IMR-90 (cell line): Measurements from ENCODE around the gene VPS41. TPM values are rescaled to one million over a fixed set of nuclear protein-coding genes. Genes with fewer than 3 reads are reported as not detected.

Experiments used
- ATAC-seq: fragments of 200-7000 bp; cut with Tn5 transposase; 2 replicates; pipeline ENCODE4 v1.9.1; 2020; ENCODE audit warnings: low read depth, mild to moderate bottlenecking, moderate library complexity
- BruUV-seq: library from RNA; stranded (reverse); fragments of 400-500 nt; replicated peaks from 2 replicates; lab custom pipeline; 2021; lab: Mats Ljungman, UMichigan
- CTCF ChIA-PET: fragments of 300-600 bp; formaldehyde crosslinking; extraction: SDS; loops from one replicate; lab custom pipeline; 2021; ENCODE audit warnings: antibody characterized with exemption; lab: Yijun Ruan, JAX
- POLR2A ChIA-PET: fragments of 300-600 bp; sonication (Branson Sonifier 250); formaldehyde crosslinking; loops from one replicate; lab custom pipeline; 2022; ENCODE audit warnings: antibody characterized with exemption; ENCODE audit not compliant: unreplicated experiment; lab: Charles Lee
- DNase-seq: peaks from one replicate; pipeline ENCODE4 v3.0.0; 2013
- H2AFZ ChIP-seq: replicated peaks from 2 replicates; pipeline ENCODE3; 2013; ENCODE audit warnings: low read length, mild to moderate bottlenecking; ENCODE audit not compliant: poor library complexity
- H2AK5ac ChIP-seq: 2 replicates; pipeline ENCODE4 v1.6.1; 2013; ENCODE audit warnings: low read depth, low read length, inconsistent platforms
- H2AK9ac ChIP-seq: replicated peaks from 2 replicates; pipeline ENCODE3; 2013; ENCODE audit warnings: mild to moderate bottlenecking, low read depth, low read length, moderate library complexity; ENCODE audit not compliant: poor library complexity
- H2BK120ac ChIP-seq: 2 replicates; pipeline ENCODE4 v1.6.1; 2013; ENCODE audit warnings: low read depth, low read length, inconsistent platforms
- H2BK15ac ChIP-seq: 3 replicates; pipeline ENCODE4 v1.6.1; 2013; ENCODE audit warnings: low read depth, low read length, inconsistent platforms
- H2BK20ac ChIP-seq: 2 replicates; pipeline ENCODE4 v1.6.1; 2013; ENCODE audit warnings: low read depth, mild to moderate bottlenecking, inconsistent platforms, low read length, moderate library complexity
- H2BK5ac ChIP-seq: 2 replicates; pipeline ENCODE4 v1.6.1; 2013; ENCODE audit warnings: mild to moderate bottlenecking, low read depth, low read length, inconsistent platforms; ENCODE audit not compliant: poor library complexity, severe bottlenecking
- H3K14ac ChIP-seq: replicated peaks from 2 replicates; pipeline ENCODE4 v1.6.1; 2013; ENCODE audit warnings: low read depth, low read length, inconsistent platforms
- H3K18ac ChIP-seq: 2 replicates; pipeline ENCODE4 v1.6.1; 2013; ENCODE audit warnings: low read depth, low read length, control low read depth
- H3K23ac ChIP-seq: 2 replicates; pipeline ENCODE4 v1.6.1; 2013; ENCODE audit warnings: low read depth, low read length, inconsistent platforms
- H3K27ac ChIP-seq: 2 replicates; pipeline ENCODE4 v1.5.1; 2013; ENCODE audit warnings: mild to moderate bottlenecking, control low read depth, low read length; ENCODE audit not compliant: insufficient read depth
- H3K27me3 ChIP-seq: 2 replicates; pipeline ENCODE4 v1.6.1; 2013; ENCODE audit warnings: low read length; ENCODE audit not compliant: control insufficient read depth, insufficient read depth
- H3K36me3 ChIP-seq: 2 replicates; pipeline ENCODE4 v1.6.1; 2013; ENCODE audit warnings: low read length, mixed read lengths; ENCODE audit not compliant: control insufficient read depth, insufficient read depth
- H3K4ac ChIP-seq: 2 replicates; pipeline ENCODE4 v1.6.1; 2013; ENCODE audit warnings: low read depth, low read length, inconsistent platforms
- H3K4me1 ChIP-seq: 2 replicates; pipeline ENCODE4 v1.6.1; 2013; ENCODE audit warnings: low read length, mixed read lengths; ENCODE audit not compliant: control insufficient read depth, insufficient read depth
- H3K4me2 ChIP-seq: 2 replicates; pipeline ENCODE4 v1.6.1; 2013; ENCODE audit warnings: low read depth, mild to moderate bottlenecking, control low read depth, low read length, moderate library complexity
- H3K4me3 ChIP-seq: 2 replicates; pipeline ENCODE4 v1.5.1; 2013; ENCODE audit warnings: low read depth, mild to moderate bottlenecking, control low read depth, low read length, moderate library complexity; ENCODE audit not compliant: insufficient read depth
- H3K56ac ChIP-seq: 2 replicates; pipeline ENCODE4 v1.6.1; 2013; ENCODE audit warnings: low read length, inconsistent platforms; ENCODE audit not compliant: insufficient read depth; ENCODE audit errors: extremely low read depth
- H3K79me1 ChIP-seq, 2 experiments: 2 replicates each; pipeline ENCODE4 v1.6.1; 2013; ENCODE audit warnings: low read length in 2 of 2, inconsistent platforms in 1 of 2, low read depth in 1 of 2
- H3K9ac ChIP-seq: 2 replicates; pipeline ENCODE4 v1.6.1; 2013; ENCODE audit warnings: low read depth, low read length, control low read depth
- H3K9me1 ChIP-seq: 2 replicates; pipeline ENCODE4 v1.6.1; 2013; ENCODE audit warnings: low read length, inconsistent platforms; ENCODE audit not compliant: insufficient read depth
- H3K9me3 ChIP-seq: 2 replicates; pipeline ENCODE4 v1.6.1; 2013; ENCODE audit warnings: low read length; ENCODE audit not compliant: control insufficient read depth, insufficient read depth
- H4K20me1 ChIP-seq: 2 replicates; pipeline ENCODE4 v1.6.1; 2013; ENCODE audit warnings: low read length, inconsistent platforms; ENCODE audit not compliant: insufficient read depth
- H4K5ac ChIP-seq: 2 replicates; pipeline ENCODE4 v1.6.1; 2013; ENCODE audit warnings: mild to moderate bottlenecking, low read depth, low read length, control low read depth
- H4K8ac ChIP-seq, 2 experiments: 2 replicates each; pipeline ENCODE4 v1.6.1; 2013; ENCODE audit warnings: low read depth in 2 of 2, low read length in 2 of 2, control low read depth in 1 of 2, inconsistent platforms in 1 of 2
- H4K91ac ChIP-seq: 2 replicates; pipeline ENCODE4 v1.6.1; 2013; ENCODE audit warnings: low read depth, low read length, inconsistent platforms; ENCODE audit not compliant: insufficient read depth
- MAZ ChIP-seq: IDR thresholded peaks from 2 replicates; pipeline ENCODE4 v1.6.1; 2012; ENCODE audit warnings: low read depth, mild to moderate bottlenecking, low read length, improper control_type of control experiment, moderate library complexity, borderline replicate concordance
- RCOR1 ChIP-seq: IDR thresholded peaks from 2 replicates; pipeline ENCODE4 v1.6.1; 2012; ENCODE audit warnings: mild to moderate bottlenecking, low read length, improper control_type of control experiment; ENCODE audit not compliant: insufficient replicate concordance
- WGBS, 2 experiments: methylation state at CpG; one replicate each; pipeline versions ENCODE4 v1.1.5 to v1.1.7; 2013; ENCODE audit warnings: missing lambda C conversion rate in 2 of 2; ENCODE audit not compliant: insufficient read length in 1 of 2; ENCODE audit errors: extremely low coverage in 2 of 2; 5-methylcytosine and 5-hydroxymethylcytosine counted together
- dilution Hi-C: fragments of 300-500 bp; cut with HindIII; formaldehyde crosslinking; loops from one replicate; pipeline ENCODE4 v1.14.3; 2018; ENCODE audit warnings: low sequenced_read_pairs; ENCODE audit not compliant: unreplicated experiment
- in situ Hi-C: fragments of 300-500 bp; cut with MboI; formaldehyde crosslinking; loops from 3 replicates; pipeline ENCODE4 v1.14.3; 2019; ENCODE audit warnings: low sequenced_read_pairs, inconsistent platforms, mixed read lengths
- intact Hi-C: fragments of 100-400 bp; cut with micrococcal nuclease; formaldehyde crosslinking; loops from 2 replicates; pipeline ENCODE4 v1.10.0; 2022
- polyA plus RNA-seq, 3 experiments: library from polyadenylated mRNA; depleted of rRNA; stranded (reverse); fragments of >200 nt; gene quantifications; 2 replicates each; pipeline ENCODE4 v1.2.3, GENCODE V29; 2012; ENCODE audit warnings: low replicate concordance in 1 of 3
- total RNA-seq: library from RNA; depleted of rRNA; stranded (reverse); fragments of >200 nt; gene quantifications from 2 replicates; pipeline ENCODE4 v1.2.3, GENCODE V29; 2012
- TF ChIP-seq, protein P1 (sequence below): conservative IDR thresholded peaks from 2 replicates; pipeline ENCODE4 v1.5.1; 2012; ENCODE audit warnings: mild to moderate bottlenecking, low read depth, low read length, improper control_type of control experiment
- TF ChIP-seq, protein P2 (sequence below): fragments of 150-350 bp; IDR thresholded peaks from 2 replicates; pipeline ENCODE4 v1.6.1; 2017; ENCODE audit warnings: mild to moderate bottlenecking, antibody characterized with exemption, low read length, low read depth
- TF ChIP-seq, protein P3 (sequence below): fragments of 150-350 bp; IDR thresholded peaks from 2 replicates; pipeline ENCODE4 v1.6.1; 2016; ENCODE audit warnings: low read depth, mild to moderate bottlenecking, low read length, moderate library complexity, borderline replicate concordance

Gene VPS41
- total and polyA plus RNA-seq, 2 of the 4 experiments (the other 2 are of a cell fraction) = 16.0 to 28.0 TPM

DNA sequence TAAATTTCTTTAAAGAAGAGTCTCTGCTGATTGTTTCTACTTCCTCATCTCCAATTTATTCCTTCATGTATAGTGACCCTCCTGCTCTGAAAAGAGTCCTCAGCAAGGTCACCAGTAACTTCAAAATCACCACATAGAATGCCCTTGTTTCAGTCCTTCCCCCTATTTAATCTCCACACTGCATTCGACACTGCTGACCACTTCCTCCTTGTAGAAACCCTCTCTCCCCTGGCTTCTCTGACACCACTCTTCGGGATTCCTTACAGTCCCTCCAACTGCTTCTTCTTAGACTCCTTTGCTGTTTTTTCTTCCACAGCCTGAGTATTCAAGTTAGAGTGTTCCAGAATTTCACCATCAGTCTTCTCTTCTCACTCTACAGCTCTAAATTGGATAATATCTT is 89.5 kb downstream of the VPS41 start:
- Histone ChIP-seq H4K5ac (no peak overlapping the region), H3K9me3 (peaks cover 2% of the 10 kb centered on the region; the same call in 1 of the 2 replicates), H3K56ac (no peak overlapping the region), H3K9ac (no peak overlapping the region), H2BK20ac (no peak overlapping the region), H4K91ac (no peak overlapping the region), H4K20me1 (no peaks in the 10 kb centered on the region), H3K23ac (no peak overlapping the region), H4K8ac (no peak overlapping the region), H3K4ac (no peak overlapping the region), H2AK9ac (no peak overlapping the region), H2BK15ac (no peak overlapping the region), H2BK5ac (no peak overlapping the region), H2BK120ac (no peak overlapping the region), H3K9me1 (no peaks in the 10 kb centered on the region), H3K4me2 (no peak overlapping the region), H3K4me1 (no peaks in the 10 kb centered on the region), H3K14ac (no peak overlapping the region), H3K18ac (no peak overlapping the region), H3K27ac (no peak overlapping the region), H3K79me1 (no peaks in the 10 kb centered on the region), H3K4me3 (no peak overlapping the region), H2AK5ac (no peak overlapping the region), H2AFZ (no peak overlapping the region), H3K36me3 (0 out of 2 replicates have a peak, but pooled peaks cover 1% of the 10 kb centered on the region), H3K27me3 (no peaks in the 10 kb centered on the region)
- ATAC-seq = no peak
- dilution Hi-C loops (no loop called here), intact Hi-C loops (no loop called here), in situ Hi-C loops (no loop called here)
- POLR2A ChIA-PET = no interaction called here
- no peak for DNase-seq
- no TSS peak for BruUV-seq
- 71% methylated on average over 1 of the region's 2 CpGs; no CpG with 5 or more reads in 1 of the 2 experiments for WGBS, 2 experiments
- CTCF ChIA-PET = no interaction called here
- TF ChIP-seq MAZ (no peak), RCOR1 (no peak)
- TF ChIP-seq, protein P1, sequence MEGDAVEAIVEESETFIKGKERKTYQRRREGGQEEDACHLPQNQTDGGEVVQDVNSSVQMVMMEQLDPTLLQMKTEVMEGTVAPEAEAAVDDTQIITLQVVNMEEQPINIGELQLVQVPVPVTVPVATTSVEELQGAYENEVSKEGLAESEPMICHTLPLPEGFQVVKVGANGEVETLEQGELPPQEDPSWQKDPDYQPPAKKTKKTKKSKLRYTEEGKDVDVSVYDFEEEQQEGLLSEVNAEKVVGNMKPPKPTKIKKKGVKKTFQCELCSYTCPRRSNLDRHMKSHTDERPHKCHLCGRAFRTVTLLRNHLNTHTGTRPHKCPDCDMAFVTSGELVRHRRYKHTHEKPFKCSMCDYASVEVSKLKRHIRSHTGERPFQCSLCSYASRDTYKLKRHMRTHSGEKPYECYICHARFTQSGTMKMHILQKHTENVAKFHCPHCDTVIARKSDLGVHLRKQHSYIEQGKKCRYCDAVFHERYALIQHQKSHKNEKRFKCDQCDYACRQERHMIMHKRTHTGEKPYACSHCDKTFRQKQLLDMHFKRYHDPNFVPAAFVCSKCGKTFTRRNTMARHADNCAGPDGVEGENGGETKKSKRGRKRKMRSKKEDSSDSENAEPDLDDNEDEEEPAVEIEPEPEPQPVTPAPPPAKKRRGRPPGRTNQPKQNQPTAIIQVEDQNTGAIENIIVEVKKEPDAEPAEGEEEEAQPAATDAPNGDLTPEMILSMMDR = no peak
- TF ChIP-seq, protein P2, sequence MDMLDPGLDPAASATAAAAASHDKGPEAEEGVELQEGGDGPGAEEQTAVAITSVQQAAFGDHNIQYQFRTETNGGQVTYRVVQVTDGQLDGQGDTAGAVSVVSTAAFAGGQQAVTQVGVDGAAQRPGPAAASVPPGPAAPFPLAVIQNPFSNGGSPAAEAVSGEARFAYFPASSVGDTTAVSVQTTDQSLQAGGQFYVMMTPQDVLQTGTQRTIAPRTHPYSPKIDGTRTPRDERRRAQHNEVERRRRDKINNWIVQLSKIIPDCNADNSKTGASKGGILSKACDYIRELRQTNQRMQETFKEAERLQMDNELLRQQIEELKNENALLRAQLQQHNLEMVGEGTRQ = no peak
- TF ChIP-seq, protein P3, sequence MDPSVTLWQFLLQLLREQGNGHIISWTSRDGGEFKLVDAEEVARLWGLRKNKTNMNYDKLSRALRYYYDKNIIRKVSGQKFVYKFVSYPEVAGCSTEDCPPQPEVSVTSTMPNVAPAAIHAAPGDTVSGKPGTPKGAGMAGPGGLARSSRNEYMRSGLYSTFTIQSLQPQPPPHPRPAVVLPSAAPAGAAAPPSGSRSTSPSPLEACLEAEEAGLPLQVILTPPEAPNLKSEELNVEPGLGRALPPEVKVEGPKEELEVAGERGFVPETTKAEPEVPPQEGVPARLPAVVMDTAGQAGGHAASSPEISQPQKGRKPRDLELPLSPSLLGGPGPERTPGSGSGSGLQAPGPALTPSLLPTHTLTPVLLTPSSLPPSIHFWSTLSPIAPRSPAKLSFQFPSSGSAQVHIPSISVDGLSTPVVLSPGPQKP = no peak
